DMS114 treated with DMSO at 0.1 percent for 48 hours (cell line): ENCODE measurements around the gene SCNN1A.

Source experiments
- DNase-seq: peaks from one replicate; lab custom pipeline; 2025; ENCODE audit not compliant: unreplicated experiment; lab: John Stamatoyannopoulos, UW

Gene SCNN1A

DNA sequence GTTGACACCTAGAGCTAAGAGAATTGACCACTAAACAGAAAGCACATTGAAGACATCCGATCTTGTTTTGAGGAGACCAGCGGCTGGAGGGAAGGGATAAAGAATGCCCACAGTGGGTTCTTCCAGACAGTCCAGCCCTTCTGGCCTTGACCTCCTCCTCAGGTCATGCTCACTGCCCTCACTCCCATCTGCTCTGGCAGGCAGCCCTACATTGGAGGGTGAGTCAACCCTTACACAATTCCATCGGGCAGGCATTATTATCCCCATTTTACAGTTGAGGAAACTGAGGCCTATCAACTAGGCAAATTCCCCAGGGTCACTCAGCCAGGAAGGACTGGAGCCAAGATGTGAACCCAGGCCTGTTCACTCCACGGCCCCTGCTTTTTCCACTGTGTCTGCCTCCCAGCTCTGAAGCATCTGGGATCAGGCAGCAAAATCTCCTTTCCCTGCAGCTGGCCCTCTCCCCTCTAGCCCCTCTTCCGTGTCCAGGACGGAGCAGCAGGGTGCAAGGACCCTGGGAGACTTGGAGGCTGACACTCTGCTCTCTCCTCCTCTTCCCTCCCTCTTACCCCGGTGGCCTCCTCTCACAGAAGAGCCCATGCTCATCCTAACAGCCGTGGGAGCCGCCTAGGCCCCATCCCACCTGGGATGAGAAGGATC is 5.3 kb downstream of the SCNN1A start:
- no peak for DNase-seq

DNA sequence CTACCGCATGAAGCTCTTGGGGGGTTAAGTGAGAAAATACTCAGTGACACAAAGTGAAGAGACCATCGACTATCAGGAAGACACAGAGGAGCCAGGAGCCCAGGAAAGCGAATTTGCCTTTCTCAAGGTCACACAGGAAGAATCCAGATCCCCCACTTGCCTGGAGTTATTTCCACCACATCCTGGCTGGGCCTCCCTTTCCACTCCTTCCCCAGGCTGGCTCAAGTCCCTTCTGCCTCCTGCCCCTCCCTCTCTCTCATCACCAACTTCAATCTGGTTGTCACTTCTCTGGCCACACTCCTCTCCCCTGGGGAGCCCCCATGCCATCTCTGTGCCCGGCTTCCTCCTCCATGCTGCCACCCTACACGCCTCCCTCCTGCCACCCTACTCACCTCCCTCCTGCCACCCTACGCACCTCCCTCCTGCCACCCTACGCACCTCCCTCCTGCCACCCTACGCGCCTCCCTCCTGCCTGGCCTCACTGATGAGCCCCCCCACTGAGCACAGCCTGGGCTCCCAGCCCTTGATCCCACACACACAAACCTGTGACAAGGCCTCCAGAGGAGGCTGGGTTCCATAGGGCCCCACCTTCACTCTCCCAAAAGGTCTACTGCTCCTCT is 6.3 kb downstream of the SCNN1A start:
- DNase-seq: no peak

DNA sequence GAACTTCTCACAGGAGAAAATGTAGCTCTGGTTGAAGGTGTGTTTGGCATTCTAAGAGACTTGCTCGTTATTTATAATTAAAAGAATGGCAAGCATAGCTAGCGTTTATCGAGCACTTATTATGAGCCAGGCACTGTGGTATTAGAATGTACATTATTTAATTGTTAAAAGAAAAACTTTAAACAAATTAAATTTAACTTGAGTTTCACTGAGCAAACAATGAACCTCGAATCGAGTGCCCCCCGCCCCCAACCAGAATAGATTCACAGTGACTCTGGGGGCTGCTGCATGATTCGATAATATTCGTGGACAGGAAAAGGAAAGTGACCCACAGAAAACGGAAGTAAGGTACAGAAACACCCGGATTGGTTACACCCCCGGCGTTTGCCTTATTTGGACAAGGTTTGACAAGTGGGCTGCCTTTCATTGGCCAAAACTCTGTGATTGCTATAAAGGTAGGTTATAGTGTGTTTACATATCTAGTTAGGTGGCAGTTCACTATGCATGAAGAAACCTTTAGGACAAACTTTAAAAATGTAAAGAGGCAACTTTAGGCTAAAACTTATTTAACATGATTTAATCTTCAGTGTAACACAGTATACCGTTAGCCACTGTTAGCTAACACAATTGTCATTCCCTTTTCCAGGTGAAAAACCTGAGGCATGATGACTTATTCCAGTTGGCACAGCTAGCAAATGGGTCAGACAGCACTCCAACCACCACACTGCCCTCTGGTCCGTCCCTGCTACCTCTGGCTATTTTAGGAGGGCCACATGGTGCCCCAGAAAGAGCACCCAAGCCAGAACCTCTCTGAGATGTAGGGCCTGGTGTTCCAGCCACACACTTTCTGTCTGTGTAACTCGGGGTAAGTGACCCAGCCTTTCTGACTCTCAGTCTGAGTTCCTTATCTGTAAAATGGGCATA is 7.1 kb downstream of the SCNN1A start:
- no peak for DNase-seq

DNA sequence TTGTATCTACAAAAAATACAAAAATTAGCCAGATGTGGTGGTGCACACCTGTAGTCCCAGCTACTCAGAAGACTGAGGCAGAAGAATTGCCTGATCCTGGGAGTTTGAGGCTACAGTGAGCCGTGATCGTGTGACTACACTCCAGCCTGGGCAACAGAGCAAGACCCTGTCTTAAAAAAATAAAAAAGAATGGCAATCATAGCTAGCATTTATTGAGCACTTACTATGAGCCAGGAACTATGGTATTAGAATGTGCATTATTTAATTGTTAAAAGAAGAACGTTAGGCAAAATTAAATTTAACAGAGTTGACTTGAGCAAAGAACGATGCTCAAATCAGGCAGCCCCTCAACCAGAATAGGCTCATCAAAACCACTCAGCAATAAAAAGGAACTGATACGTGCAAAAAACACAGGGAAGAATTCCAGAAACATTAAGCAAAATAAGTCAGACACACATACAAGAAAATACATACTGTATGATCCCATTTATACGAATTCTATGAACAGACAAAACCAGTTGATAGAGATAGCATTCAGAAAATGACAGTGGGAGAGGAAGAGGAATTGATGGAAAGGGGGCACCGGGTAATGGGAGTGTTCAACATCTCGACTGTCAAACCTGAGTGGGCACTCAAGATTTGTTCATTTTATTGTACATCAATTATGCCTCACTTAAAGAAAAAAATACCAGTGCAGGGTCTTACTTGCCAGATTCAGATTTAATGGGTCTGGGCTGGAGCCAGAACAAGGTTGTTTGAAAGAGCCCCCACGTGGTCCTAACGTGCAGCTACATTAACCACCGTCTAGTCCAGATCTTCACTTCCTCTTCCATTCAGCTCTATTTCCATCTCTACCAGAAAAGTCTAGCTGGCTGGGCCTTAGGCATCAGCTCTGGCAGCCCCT is 8.0 kb downstream of the SCNN1A start:
- peak; percentile 25 for DNase-seq

DNA sequence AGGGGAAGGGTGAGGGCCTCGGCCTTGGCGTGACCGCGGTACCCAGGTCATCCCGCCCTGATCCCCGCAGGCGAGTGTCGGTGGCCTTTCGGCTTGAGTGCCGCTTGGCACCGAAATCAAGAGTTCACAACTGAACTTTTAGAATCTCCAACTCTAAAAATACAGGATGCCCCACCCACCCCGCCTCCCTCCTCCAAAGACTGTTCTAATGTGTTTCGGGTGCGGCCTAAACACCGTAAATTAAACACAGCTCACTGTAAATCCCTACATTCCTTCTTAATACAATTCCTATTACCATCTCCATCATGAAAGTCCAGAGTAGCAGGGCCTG is 11.4 kb downstream of the SCNN1A start:
- DNase-seq: no peak

DNA sequence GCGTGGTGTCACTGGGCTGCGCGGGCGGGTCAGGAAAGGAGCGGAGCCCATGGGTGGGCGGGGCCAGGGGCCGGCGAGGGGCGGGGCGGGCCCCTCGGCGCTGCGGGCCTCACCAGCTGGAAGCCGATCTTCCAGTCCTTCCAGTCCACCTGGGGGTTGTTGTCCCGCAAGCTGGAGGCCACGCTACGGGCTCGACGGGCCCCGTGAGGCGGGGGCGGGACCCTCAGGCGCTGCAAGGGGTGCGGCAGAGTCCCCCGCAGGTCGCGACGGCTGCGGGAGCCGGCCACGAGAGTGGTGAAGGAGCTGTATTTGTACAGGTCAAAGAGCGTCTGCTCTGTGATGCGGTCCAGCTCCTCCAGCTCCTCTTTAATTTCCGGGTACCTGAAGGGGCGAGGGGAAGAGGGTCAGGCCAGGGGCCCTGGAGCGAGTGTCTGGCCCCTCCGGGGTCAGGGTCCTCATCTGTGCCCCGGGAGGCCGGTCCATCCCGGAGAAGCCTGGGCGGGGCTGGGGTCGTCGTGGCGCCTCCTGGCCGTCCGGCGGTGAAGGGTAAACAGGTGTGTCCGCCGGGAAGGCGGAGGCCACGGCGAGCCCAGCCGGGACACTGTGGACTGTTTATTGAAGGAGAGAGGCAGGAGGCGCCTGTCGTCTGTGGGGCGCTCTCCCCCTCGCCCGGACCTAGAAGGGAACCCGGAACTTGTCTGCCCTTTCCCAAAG is 11.9 kb downstream of the SCNN1A start:
- DNase-seq: peak; percentile 14

DNA sequence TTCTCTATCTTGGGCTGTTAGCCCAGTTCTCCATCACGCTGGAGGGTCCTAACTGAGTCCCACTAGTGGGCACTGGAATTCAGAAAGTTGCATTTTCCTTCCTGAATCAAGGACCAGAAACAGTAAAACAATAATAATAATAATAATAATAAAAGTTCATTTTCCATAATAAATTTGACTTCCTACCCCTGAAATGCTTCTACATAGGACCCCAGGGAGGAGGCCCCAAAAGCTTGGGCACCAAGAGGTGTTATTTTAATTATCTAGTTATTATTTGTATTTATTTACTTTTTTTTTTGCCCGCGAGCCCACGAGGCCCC is 12.4 kb downstream of the SCNN1A start:
- DNase-seq: no peak

DNA sequence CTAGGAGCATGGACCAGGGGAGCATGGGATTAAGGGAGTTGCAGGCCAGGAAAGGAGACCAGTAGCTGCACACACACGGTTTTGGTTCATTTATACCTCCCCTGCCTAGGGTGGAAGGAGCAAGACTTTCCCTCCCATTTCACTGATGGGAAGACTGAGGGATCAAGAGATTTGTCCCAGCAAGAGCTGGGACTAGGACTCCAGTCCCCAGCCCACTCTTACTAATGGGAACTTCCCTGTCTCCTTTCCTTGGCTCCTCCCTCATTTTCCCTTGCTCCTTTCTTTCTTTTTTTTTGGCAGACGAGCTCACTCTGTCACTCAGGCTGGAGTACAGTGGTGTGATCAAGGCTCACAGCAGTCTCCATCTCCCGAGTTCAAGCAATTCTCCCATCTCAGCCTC is 13.0 kb downstream of the SCNN1A start:
- DNase-seq: no peak

DNA sequence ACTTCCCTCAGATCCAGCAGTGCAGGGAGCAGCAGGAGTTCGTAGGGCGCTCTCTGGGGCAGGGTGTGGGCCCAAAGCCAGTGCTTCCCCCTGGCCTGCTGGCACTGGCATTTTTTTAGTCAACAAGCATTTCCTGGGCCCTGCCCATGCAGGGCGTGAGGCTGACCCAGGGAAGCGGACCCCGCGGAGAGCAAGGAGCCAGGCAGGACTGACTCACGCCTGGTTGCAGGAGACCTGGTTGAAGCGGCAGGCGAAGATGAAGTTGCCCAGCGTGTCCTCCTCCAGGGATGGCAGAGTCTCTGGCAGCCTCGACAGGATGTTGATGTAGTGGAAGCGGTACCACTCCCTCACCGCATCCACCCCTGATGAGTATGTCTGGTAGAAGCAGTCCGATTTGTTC is 13.5 kb downstream of the SCNN1A start:
- DNase-seq: no peak

DNA sequence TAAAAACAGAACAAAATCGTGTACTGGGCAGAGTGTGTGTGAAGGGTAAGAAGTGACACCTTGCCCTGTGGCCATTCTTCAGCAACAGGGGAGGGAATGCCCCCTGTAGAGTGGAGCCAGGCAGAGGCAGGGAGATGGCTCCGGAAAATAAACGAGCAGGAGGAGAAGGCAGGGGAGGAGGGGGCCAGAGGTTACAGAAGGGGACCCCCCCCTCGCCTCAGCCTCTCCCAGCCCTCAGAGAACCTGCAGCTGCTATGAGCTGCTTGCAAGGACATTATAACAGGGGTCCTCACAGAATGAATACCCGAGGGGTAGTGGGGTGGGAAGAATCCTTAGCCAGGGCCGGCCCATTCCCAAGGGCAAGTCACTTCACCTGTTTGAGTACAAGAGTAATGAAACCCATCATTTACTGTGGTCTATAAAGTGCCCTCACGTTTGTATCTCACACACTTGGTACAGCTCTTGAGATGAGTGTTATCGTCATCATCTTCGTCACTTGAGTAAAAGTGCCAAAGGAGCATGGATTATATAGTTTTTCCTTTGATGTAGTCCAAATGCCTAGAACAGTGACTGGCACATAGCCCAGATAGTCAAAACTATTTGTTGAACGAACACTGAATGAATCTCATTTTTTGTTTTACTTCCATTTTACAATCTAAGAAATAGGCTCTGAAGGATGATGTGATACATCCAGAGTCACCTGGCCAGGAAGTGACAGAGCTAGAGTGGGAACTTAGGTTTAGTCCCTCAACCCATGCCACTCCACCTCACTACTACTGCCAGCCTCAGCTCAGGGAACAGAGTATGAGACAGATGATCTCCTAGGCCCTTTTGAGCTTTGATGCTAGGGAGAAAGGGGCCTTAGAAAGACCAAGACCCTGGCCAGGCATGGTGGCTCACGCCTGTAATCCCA is 14.5 kb downstream of the SCNN1A start:
- no peak for DNase-seq

DNA sequence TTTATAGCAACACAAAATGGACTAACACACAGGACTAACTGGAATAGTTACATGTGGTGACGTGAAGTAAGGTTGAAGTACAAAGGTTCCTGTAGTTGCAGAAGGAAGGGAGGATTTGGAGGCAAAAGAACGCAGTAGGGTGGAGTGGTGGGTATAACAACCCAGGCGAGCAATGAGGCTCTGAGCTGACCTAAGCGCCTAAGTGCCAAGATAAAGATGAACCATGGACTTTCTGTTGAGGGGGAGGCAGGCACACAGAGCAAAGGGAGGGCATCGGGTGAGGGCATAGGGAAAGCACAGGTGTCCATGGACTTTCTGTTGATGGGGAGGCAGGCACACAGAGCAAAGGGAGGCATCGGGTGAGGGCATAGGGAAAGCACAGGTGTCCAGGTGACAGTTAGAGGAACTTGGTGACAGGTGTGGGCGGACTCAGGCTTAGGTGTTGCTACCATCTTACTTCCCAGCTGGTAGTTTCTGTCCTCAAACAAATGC is 15.2 kb downstream of the SCNN1A start:
- DNase-seq: no peak

DNA sequence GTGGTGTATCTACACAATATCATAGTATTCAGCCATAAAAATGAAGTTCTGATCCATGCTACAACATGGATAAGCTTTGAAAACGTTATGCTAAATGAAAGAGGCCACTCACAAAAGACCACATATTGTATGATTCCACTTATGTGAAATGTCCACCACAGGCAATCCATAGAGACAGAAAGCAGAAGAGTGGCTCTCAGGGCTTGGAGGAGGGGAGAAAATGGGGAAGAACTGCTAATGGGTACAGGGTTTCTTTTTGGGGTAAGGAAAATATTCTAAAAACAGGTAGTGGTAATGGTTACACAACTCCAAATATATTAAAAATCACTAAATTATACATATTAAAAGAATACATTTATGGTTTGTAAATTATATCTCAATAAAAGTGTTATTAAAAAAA is 16.5 kb downstream of the SCNN1A start:
- DNase-seq: no peak

DNA sequence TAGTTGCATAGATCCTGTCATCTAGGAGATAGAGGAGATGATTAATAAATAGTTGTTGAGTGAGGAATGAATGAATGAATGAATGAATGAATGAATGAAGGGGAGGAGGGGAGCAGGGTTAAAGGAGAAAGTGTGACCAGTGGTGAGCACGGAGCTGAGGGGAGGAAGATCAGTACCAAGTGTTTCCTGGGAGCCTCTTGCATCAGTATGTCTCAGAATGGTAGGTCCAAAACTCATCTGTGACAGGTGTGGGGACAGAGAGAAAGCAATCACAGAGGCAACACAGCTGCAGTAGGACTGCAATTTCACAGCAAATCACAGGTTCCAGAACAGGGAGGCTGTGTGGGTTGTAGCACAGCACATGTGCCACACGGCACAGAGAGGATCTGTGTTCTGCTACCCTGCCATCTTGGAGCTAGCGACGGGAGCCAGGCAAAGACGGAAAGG is 19.0 kb downstream of the SCNN1A start:
- DNase-seq: no peak

DNA sequence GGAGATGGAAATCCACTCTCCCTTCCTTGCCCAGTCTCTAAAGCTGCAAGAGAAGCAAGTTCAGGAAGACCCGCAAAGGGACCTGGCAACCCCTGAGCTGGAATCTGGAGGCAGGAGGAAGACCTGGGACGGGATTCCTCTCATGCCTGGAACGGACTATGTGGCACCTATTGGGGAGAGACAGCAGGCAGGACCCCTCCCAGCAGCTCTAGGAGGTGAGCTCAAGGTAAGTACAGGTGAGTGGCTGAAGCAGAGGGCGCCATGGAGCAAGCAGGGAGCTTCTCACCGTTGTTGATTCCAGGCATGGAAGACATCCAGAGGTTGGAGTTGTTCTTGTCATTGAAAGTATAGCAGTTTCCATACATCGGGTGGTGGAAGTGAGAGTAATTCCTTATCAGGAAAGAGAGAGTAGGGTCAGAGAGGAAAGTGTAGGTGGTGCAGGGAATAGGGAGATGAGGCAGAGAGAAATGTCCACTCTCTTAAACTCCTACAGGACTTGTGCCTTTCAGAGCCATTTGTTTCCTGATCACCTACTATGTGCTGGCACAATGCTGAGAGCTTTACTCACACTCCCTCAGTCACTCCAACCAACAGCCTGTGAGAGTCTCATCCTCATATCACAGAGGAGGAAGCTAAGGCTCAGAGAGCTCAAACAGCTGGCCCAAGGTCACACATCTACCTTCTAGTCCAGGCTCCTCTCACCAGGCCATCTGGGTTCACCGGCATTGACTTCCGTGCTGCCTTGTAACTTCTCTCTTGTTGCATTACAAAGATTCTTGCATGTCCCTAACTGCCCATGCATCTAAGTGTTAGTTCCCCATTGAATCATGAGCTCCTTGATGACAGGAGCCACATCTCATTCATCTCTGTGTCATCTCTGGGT is 19.6 kb downstream of the SCNN1A start:
- DNase-seq: no peak

DNA sequence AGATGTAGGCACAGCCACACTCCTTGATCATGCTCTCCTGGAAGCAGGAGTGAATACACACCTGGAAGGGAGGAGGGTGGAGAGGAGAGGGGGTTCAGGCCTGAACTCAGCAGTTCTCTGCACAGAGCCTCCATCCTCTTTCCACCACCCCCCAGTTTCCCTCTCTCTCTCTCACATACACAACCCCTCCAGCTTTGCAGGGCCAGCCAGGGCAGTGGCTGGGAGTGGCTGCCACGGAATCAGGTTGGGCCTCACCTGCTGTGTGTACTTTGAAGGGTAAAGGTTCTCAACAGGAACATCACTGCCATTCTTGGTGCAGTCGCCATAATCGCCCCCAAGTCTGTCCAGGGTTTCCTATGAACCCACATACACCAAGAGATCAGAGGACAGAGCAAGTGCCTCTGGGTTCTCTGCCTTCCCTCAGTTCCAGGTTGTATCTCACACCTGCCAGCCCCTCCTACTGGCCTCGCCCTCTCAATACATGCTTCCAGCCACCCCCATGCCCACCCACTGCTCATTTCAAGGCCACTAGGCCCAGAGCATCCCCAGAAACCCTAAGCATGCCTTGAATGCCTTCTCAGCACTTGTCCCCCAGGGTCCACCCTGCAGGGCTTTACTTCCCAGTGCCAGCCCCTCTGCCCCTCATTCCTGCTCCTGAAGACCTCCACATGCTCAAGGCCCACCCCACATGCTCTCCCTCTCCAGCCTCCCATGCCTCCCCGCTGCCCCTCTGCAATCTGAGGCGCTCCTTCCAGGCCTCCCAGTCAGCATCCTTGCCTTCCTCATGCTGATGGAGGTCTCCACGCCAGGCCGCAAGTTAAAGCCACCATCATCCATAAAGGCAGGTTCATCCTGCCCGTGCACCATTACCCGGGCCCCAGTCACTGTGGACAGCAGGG is 20.6 kb downstream of the SCNN1A start:
- DNase-seq: no peak

DNA sequence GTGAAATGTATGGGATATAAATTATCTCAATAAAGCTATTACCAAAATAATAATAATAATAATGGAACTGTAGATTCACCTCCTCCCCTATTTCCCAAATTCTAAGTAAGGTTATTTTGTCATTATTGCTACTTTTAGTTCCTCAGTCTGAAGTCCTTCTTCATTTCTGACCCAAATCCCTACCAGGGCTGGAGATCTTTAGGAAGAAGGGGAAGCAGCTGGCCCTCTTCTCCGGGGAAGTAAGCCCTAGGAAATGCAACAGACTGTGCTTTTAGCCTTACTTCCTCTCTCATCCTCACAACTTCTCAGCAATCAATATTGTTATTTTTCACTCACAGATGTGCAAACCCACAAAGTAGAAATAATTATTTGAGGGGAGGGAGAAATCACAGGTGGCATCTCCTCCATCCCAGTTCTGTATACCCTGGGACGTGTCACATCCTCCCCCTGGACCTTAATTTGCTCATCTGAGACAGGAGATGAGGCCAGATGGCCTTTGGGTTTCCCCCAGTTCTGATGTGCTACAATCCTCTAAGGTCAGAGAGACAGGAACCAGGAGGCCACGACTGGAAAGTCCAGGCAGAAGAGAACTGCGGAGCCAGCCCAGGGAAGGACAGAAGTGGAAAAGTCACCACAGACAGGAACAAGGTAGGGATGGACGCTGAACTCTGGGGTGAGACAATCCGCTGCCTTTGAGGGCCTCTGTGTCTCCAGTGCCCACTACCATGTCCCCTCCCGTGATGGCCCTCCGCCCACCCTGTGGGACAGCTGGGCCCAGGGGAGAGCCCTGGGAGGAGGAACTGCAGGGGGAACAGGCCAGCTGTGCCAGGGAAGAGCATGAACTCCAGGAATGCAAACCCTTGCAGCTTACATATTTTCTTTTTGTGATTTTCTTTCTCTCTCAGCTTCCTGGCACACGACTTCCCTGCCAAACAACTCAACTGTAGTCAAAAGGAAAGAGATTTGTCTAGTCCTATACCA is 22.9 kb downstream of the SCNN1A start:
- no peak for DNase-seq
